Fibroblast of lung (primary cell): ENCODE data around the gene CPLANE2.

Experiments
- CTCF ChIP-seq, 2 donors: IDR thresholded peaks in 1 of 2; conservative IDR thresholded peaks in 1 of 2; 1 replicate in 1 of 2; 2 replicates in 1 of 2; pipeline ENCODE4 v1.5.1; 2011 to 2012; ENCODE audit warnings: low read length in 2 of 2, control low read depth in 1 of 2, inconsistent platforms in 1 of 2, low read depth in 1 of 2, mild to moderate bottlenecking in 1 of 2
- EZH2 ChIP-seq: IDR thresholded peaks from 2 replicates; pipeline ENCODE4 v1.5.1; 2012; ENCODE audit warnings: low read length, control low read depth, mild to moderate bottlenecking; ENCODE audit errors: missing control alignments

DNA sequence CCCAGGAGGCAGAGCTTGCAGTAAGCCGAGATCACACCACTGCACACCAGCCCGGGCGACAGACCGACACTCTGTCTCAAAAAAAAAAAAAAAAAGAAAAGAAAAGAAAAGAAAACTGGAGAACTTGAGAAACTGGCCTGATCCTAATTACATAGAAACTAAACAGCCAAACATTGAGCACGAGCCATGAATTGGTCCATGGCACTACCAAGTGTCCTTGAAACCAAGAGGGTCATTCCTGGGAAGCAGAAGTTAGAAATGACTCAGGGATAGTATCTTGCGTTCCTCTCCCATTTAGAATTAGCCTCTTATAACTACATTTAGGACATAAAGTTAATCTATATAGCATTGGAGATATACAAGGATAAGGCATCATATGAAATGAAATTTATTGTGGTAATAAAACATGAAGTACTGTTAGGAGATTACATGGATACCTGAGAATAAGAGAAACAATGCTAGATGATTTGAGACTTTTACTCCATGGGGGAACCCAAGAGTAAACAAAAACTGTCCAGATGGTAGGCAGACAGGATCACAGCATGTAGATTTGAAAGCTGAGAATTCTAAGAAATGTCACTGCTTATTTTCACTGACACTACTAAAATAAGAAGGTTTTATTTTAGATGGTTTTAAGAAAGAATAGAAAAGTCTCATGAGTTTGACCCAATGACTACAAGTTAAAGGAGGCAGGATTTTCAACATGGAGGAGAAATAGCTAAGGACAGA lies 39.5 kb upstream of the CPLANE2 start:
- TF ChIP-seq CTCF (conservative IDR thresholded peaks at IDR 0.05 in 1 of 2, IDR thresholded peaks at IDR 0.05 in 1 of 2; ENCODE audit: low read depth in 1 of 2, low read length in 2 of 2), result no peak
- no peak for TF ChIP-seq EZH2
